Fibroblast of lung (primary cell): Measurements from ENCODE around the gene FGF18. TPM values are rescaled to one million over a fixed set of nuclear protein-coding genes. Genes with fewer than 3 reads are reported as not detected.

ENCODE experiments used
- DNase-seq, 2 donors: peaks; one replicate each; pipeline versions ENCODE4 v3.0.0 to v3.0.0-alpha.2; 2010; ENCODE audit warnings: low read depth in 2 of 2
- H2AFZ ChIP-seq: 2 replicates; pipeline ENCODE4 v1.5.1; 2012; ENCODE audit warnings: low read length, control low read depth, inconsistent platforms
- H3K27ac ChIP-seq: 2 replicates; pipeline ENCODE4 v1.5.1; 2011; ENCODE audit warnings: low read length, control low read depth; ENCODE audit not compliant: insufficient read depth
- H3K27me3 ChIP-seq: 2 replicates; pipeline ENCODE4 v1.5.1; 2011; ENCODE audit warnings: mild to moderate bottlenecking, low read length; ENCODE audit not compliant: control insufficient read depth, insufficient read depth
- H3K36me3 ChIP-seq: 2 replicates; pipeline ENCODE4 v1.5.1; 2011; ENCODE audit warnings: low read length; ENCODE audit not compliant: control insufficient read depth, insufficient read depth
- H3K4me1 ChIP-seq: 2 replicates; pipeline ENCODE4 v1.5.1; 2011; ENCODE audit warnings: low read length; ENCODE audit not compliant: control insufficient read depth, insufficient read depth; ENCODE audit errors: extremely low read depth
- H3K4me2 ChIP-seq: 2 replicates; pipeline ENCODE4 v1.5.1; 2011; ENCODE audit warnings: low read length, control low read depth; ENCODE audit not compliant: insufficient read depth; ENCODE audit errors: extremely low read depth
- H3K4me3 ChIP-seq, 4 experiments: fragments of 200-600 bp in 1 of 4; sonication (generic) in 1 of 4; replicated peaks in 1 of 4; 2 replicates each; pipeline ENCODE4 v1.5.1; 2011 to 2016; ENCODE audit warnings: low read length in 4 of 4, low read depth in 3 of 4, mild to moderate bottlenecking in 3 of 4, control low read depth in 2 of 4, inconsistent platforms in 1 of 4, mixed read lengths in 1 of 4; ENCODE audit not compliant: insufficient read depth in 1 of 4; ENCODE audit errors: control extremely low read depth in 1 of 4
- H3K79me2 ChIP-seq: 2 replicates; pipeline ENCODE4 v1.5.1; 2012; ENCODE audit warnings: mild to moderate bottlenecking, low read length, inconsistent platforms; ENCODE audit not compliant: control insufficient read depth, insufficient read depth
- H3K9ac ChIP-seq: 2 replicates; pipeline ENCODE4 v1.5.1; 2011; ENCODE audit warnings: mild to moderate bottlenecking, low read length, control low read depth; ENCODE audit not compliant: insufficient read depth
- H3K9me3 ChIP-seq: 2 replicates; pipeline ENCODE4 v1.5.1; 2012; ENCODE audit warnings: low read depth, low read length; ENCODE audit not compliant: control insufficient read depth, insufficient read depth
- H4K20me1 ChIP-seq: 2 replicates; pipeline ENCODE4 v1.5.1; 2011; ENCODE audit warnings: low read length; ENCODE audit not compliant: control insufficient read depth, insufficient read depth; ENCODE audit errors: extremely low read depth
- EZH2 ChIP-seq: IDR thresholded peaks from 2 replicates; pipeline ENCODE4 v1.5.1; 2012; ENCODE audit warnings: low read length, control low read depth, mild to moderate bottlenecking; ENCODE audit errors: missing control alignments
- polyA plus RNA-seq, 2 donors: library from polyadenylated mRNA; depleted of rRNA in 1 of 2; stranded (reverse) in 1 of 2; unstranded in 1 of 2; fragments of >200 nt; gene quantifications; 2 replicates each; pipeline ENCODE4 v1.2.1, GENCODE V29; 2011 to 2012; ENCODE audit warnings: missing spikeins in 1 of 2
- total RNA-seq: library from RNA; depleted of rRNA; stranded (reverse); fragments of >200 nt; gene quantifications from 2 replicates; pipeline ENCODE4 v1.2.1, GENCODE V29; 2014
- TF ChIP-seq, protein P1 (sequence below), 2 donors: IDR thresholded peaks in 1 of 2; conservative IDR thresholded peaks in 1 of 2; 1 replicate in 1 of 2; 2 replicates in 1 of 2; pipeline ENCODE4 v1.5.1; 2011 to 2012; ENCODE audit warnings: low read length in 2 of 2, control low read depth in 1 of 2, inconsistent platforms in 1 of 2, low read depth in 1 of 2, mild to moderate bottlenecking in 1 of 2

Gene FGF18
- total and polyA plus RNA-seq, 2 donors (not counting 1 experiment from before 2014, with no cell fraction given): 0.33 to 19.3 TPM

DNA sequence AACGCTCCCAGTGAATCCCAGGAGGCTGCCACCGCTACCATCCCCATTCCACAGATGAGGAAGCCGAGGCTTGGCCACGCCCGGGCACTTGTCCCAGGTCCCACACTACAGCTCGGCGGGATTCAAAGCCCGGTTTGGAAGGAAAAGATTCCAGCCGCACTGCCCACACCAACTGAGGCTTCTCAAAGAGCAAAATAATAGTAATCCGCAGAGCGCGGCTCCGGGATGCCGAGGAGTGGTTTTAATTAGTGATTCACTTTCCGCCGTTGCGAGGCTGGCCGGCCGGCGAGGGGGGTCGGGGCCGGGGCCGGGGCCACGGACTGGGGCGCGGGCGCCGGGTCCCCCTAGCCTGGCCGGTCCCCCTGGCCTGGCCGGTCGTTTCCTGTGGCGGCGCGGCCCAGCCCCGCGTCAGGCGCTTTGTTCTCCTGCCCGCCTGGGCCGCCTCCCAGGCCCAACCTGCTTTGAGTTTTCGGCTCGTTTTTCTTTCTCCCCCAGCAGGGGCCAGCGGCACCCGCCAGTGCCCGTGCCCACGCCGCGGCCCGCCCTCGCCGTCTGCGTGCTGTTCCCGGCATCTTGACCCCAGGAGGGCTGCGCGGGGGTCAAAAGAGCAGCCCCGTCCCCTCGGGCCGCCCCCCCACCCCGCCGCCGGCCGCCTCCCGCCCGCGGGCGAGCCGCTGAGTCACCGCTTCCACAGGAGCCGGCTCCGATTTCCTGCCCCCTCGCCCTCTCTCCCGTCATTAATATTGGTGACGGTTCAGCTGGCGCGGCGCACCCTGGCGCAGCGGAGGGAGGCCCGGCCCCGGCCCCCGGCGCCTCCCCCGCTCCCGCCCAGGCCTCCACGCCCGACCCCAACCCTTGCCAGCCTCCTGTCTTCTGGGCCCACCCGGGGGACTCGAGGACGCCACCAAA, 31.2 kb downstream of the FGF18 start:
- H3K9me3 ChIP-seq: no peaks in the 10 kb centered on the region
- no peaks in the 10 kb centered on the region for H3K79me2 ChIP-seq
- peak overlapping the region; percentile 80 for H3K9ac ChIP-seq
- peak overlapping the region; percentile 82 for H3K27ac ChIP-seq
- H3K36me3 ChIP-seq: no peaks in the 10 kb centered on the region
- peaks cover 12% of the 10 kb centered on the region for H3K4me1 ChIP-seq
- peak; percentile 74 to 79 for DNase-seq
- TF ChIP-seq EZH2: no peak
- TF ChIP-seq, protein P1, sequence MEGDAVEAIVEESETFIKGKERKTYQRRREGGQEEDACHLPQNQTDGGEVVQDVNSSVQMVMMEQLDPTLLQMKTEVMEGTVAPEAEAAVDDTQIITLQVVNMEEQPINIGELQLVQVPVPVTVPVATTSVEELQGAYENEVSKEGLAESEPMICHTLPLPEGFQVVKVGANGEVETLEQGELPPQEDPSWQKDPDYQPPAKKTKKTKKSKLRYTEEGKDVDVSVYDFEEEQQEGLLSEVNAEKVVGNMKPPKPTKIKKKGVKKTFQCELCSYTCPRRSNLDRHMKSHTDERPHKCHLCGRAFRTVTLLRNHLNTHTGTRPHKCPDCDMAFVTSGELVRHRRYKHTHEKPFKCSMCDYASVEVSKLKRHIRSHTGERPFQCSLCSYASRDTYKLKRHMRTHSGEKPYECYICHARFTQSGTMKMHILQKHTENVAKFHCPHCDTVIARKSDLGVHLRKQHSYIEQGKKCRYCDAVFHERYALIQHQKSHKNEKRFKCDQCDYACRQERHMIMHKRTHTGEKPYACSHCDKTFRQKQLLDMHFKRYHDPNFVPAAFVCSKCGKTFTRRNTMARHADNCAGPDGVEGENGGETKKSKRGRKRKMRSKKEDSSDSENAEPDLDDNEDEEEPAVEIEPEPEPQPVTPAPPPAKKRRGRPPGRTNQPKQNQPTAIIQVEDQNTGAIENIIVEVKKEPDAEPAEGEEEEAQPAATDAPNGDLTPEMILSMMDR (conservative IDR thresholded peaks at IDR 0.05 in 1 of 2, IDR thresholded peaks at IDR 0.05 in 1 of 2; ENCODE audit: low read depth in 1 of 2, low read length in 2 of 2): no peak
- H3K27me3 ChIP-seq: peaks cover 5% of the 10 kb centered on the region
- H4K20me1 ChIP-seq: no peaks in the 10 kb centered on the region
- H3K4me3 ChIP-seq: peak overlapping the region in 1 of 4 experiments; percentile 53
- H3K4me2 ChIP-seq: peak overlapping the region; percentile 54
- H2AFZ ChIP-seq: no peak overlapping the region

- H3K27me3 ChIP-seq: peaks cover 5% of the 10 kb centered on the region
- H3K4me2 ChIP-seq: peak overlapping the region; percentile 23
- H3K4me1 ChIP-seq: peaks cover 7% of the 10 kb centered on the region
- no peaks in the 10 kb centered on the region for H3K9me3 ChIP-seq
- peak overlapping the region; percentile 26 for H3K9ac ChIP-seq
- no peak overlapping the region for H3K4me3 ChIP-seq
- no peak for TF ChIP-seq EZH2
- TF ChIP-seq, protein P1 (conservative IDR thresholded peaks at IDR 0.05 in 1 of 2, IDR thresholded peaks at IDR 0.05 in 1 of 2; ENCODE audit: low read depth in 1 of 2, low read length in 2 of 2): no peak
- H3K79me2 ChIP-seq: no peaks in the 10 kb centered on the region
- no peaks in the 10 kb centered on the region for H3K36me3 ChIP-seq
- H3K27ac ChIP-seq: peak overlapping the region; percentile 58
- no peak for DNase-seq
- no peak overlapping the region for H2AFZ ChIP-seq
- H4K20me1 ChIP-seq: no peaks in the 10 kb centered on the region
These were observed 32.0 kb downstream of the FGF18 start for GRCh38 chr5:171451421-171451820.

DNA sequence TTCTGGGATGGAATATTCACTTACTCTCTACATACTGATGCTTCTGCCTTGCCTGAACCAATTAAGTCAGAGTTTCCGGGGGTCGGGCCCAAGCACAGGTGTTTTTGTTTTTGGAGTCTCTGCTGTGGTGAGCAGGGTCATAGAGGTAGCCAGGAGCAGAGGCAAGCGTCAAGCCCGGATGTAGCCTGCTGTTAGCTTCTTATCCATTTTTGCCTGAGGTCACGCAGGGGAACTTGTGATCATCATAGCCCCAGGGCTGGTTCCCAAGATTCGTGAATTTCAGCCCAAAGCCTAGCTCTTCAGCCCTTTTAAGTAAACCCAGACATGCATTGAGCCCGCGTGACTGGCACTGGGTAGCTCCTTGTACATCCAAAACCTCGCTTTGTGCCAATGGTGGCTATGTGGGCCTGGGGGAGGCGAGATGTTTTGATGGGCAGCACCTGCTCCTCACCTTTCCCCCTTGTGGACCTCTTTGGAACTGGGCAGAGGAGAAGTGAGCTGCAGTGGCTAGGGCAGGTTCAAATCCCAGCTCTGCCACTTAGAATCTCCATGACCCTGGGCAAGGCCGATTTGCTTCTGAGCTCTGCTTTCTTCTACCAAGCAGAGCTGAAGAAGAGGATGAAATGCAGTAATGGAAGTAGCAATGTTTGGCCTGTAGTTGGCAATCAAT, 33.7 kb downstream of the FGF18 start:
- Histone ChIP-seq H2AFZ (no peak overlapping the region), H3K4me3 (no peak overlapping the region), H3K4me2 (no peak overlapping the region), H4K20me1 (no peaks in the 10 kb centered on the region), H3K27ac (no peak overlapping the region), H3K9me3 (no peaks in the 10 kb centered on the region), H3K36me3 (no peaks in the 10 kb centered on the region), H3K27me3 (peaks cover 7% of the 10 kb centered on the region), H3K79me2 (no peaks in the 10 kb centered on the region), H3K4me1 (peaks cover 6% of the 10 kb centered on the region), H3K9ac (no peak overlapping the region)
- DNase-seq: no peak
- TF ChIP-seq, protein P1 (conservative IDR thresholded peaks at IDR 0.05 in 1 of 2, IDR thresholded peaks at IDR 0.05 in 1 of 2; ENCODE audit: low read depth in 1 of 2, low read length in 2 of 2): no peak
- no peak for TF ChIP-seq EZH2
